ENCODE results near the gene ZNF491. TPM values are rescaled to one million over a fixed set of nuclear protein-coding genes. Genes with fewer than 3 reads are reported as not detected.
A peak's percentile ranks its signal among the peaks of the same experiment; 100 is the strongest.
"Not testable (repeated sequence)": the region's sequence is repeated elsewhere in the genome, so short reads cannot be mapped to it uniquely, and the experiment has no call there.

Gene ZNF491
- 0.94 TPM for total RNA-seq

- Histone ChIP-seq H3K27me3 (ENCODE audit: insufficient read depth, low read length) (no peaks in the 10 kb centered on the region), H3K4me3 (ENCODE audit: low read length) (peak within 1 kb of the TSS; percentile 65), H3K4me1 (ENCODE audit: insufficient read depth, low read length) (peaks cover 22% of the 10 kb centered on the region), H3K9me3 (ENCODE audit: low read depth, low read length) (no peaks in the 10 kb centered on the region)
These were observed at the start of gene ZNF491 for GRCh38 chr19:11798391-11799330. Gene ZNF491, plus strand, starts transcription at chr19:11798523. Its CDS starts 7,431 bp downstream, at chr19:11805954.

GRCh38 chr19:11749751-11750150 is 48.6 kb upstream of the ZNF491 start:
- peaks cover 32% of the 10 kb centered on the region for H3K9me3 ChIP-seq (ENCODE audit: low read depth, low read length)
- H3K4me1 ChIP-seq (ENCODE audit: insufficient read depth, low read length) = no peaks in the 10 kb centered on the region
- H3K4me3 ChIP-seq (ENCODE audit: low read length) = no peak overlapping the region
- peaks cover 5% of the 10 kb centered on the region for H3K27me3 ChIP-seq (ENCODE audit: insufficient read depth, low read length)

- Histone ChIP-seq H3K27me3 (ENCODE audit: insufficient read depth, low read length) (peaks cover 8% of the 10 kb centered on the region), H3K9me3 (ENCODE audit: low read depth, low read length) (peaks cover 47% of the 10 kb centered on the region), H3K4me1 (ENCODE audit: insufficient read depth, low read length) (no peaks in the 10 kb centered on the region), H3K4me3 (ENCODE audit: low read length) (no peak overlapping the region)
These were observed 46.0 kb upstream of the ZNF491 start for GRCh38 chr19:11752244-11752736.

GRCh38 chr19:11754663-11755062 is 43.7 kb upstream of the ZNF491 start:
- Histone ChIP-seq H3K9me3 (ENCODE audit: low read depth, low read length) (peaks cover 39% of the 10 kb centered on the region), H3K4me3 (ENCODE audit: low read length) (no peak overlapping the region), H3K27me3 (ENCODE audit: insufficient read depth, low read length) (peaks cover 8% of the 10 kb centered on the region), H3K4me1 (ENCODE audit: insufficient read depth, low read length) (no peaks in the 10 kb centered on the region)

GRCh38 chr19:11756965-11757364 is 41.4 kb upstream of the ZNF491 start:
- Histone ChIP-seq H3K9me3 (ENCODE audit: low read depth, low read length) (peaks cover 26% of the 10 kb centered on the region), H3K4me1 (ENCODE audit: insufficient read depth, low read length) (no peaks in the 10 kb centered on the region), H3K27me3 (ENCODE audit: insufficient read depth, low read length) (peaks cover 5% of the 10 kb centered on the region), H3K4me3 (ENCODE audit: low read length) (no peak overlapping the region)

GRCh38 chr19:11759805-11760204 is 38.5 kb upstream of the ZNF491 start:
- Histone ChIP-seq H3K4me3 (ENCODE audit: low read length) (no peak overlapping the region), H3K27me3 (ENCODE audit: insufficient read depth, low read length) (peaks cover 3% of the 10 kb centered on the region), H3K9me3 (ENCODE audit: low read depth, low read length) (peaks cover 25% of the 10 kb centered on the region), H3K4me1 (ENCODE audit: insufficient read depth, low read length) (no peaks in the 10 kb centered on the region)

GRCh38 chr19:11763117-11763516 is 35.2 kb upstream of the ZNF491 start:
- H3K27me3 ChIP-seq (ENCODE audit: insufficient read depth, low read length) = no peaks in the 10 kb centered on the region
- H3K9me3 ChIP-seq (ENCODE audit: low read depth, low read length) = peaks cover 5% of the 10 kb centered on the region
- peaks cover 13% of the 10 kb centered on the region for H3K4me1 ChIP-seq (ENCODE audit: insufficient read depth, low read length)
- no peak overlapping the region for H3K4me3 ChIP-seq (ENCODE audit: low read length)

- peaks cover 18% of the 10 kb centered on the region for H3K4me1 ChIP-seq (ENCODE audit: insufficient read depth, low read length)
- H3K27me3 ChIP-seq (ENCODE audit: insufficient read depth, low read length) = no peaks in the 10 kb centered on the region
- H3K4me3 ChIP-seq (ENCODE audit: low read length) = no peak overlapping the region
- peaks cover 5% of the 10 kb centered on the region for H3K9me3 ChIP-seq (ENCODE audit: low read depth, low read length)
These were observed 34.7 kb upstream of the ZNF491 start for GRCh38 chr19:11763611-11764010.

- H3K4me3 ChIP-seq (ENCODE audit: low read length) = peak within 1 kb of the TSS; percentile 86
- no peaks in the 10 kb centered on the region for H3K27me3 ChIP-seq (ENCODE audit: insufficient read depth, low read length)
- peaks cover 11% of the 10 kb centered on the region for H3K9me3 ChIP-seq (ENCODE audit: low read depth, low read length)
- H3K4me1 ChIP-seq (ENCODE audit: insufficient read depth, low read length) = peaks cover 18% of the 10 kb centered on the region
These were observed 31.4 kb upstream of the ZNF491 start, which contains the start of gene ZNF441 for GRCh38 chr19:11766597-11767591. Gene ZNF441, plus strand, starts transcription at chr19:11767000. Its CDS starts 194 bp downstream, at chr19:11767194.

GRCh38 chr19:11767633-11768133 is 30.6 kb upstream of the ZNF491 start:
- H3K4me3 ChIP-seq (ENCODE audit: low read length) = peak overlapping the region; percentile 86
- peaks cover 18% of the 10 kb centered on the region for H3K4me1 ChIP-seq (ENCODE audit: insufficient read depth, low read length)
- peaks cover 15% of the 10 kb centered on the region for H3K9me3 ChIP-seq (ENCODE audit: low read depth, low read length)
- no peaks in the 10 kb centered on the region for H3K27me3 ChIP-seq (ENCODE audit: insufficient read depth, low read length)

GRCh38 chr19:11769995-11770394 is 28.3 kb upstream of the ZNF491 start:
- no peak overlapping the region for H3K4me3 ChIP-seq (ENCODE audit: low read length)
- no peaks in the 10 kb centered on the region for H3K27me3 ChIP-seq (ENCODE audit: insufficient read depth, low read length)
- peaks cover 18% of the 10 kb centered on the region for H3K4me1 ChIP-seq (ENCODE audit: insufficient read depth, low read length)
- peaks cover 31% of the 10 kb centered on the region for H3K9me3 ChIP-seq (ENCODE audit: low read depth, low read length)

GRCh38 chr19:11771520-11771919 is 26.8 kb upstream of the ZNF491 start:
- Histone ChIP-seq H3K9me3 (ENCODE audit: low read depth, low read length) (peaks cover 41% of the 10 kb centered on the region), H3K4me1 (ENCODE audit: insufficient read depth, low read length) (peaks cover 13% of the 10 kb centered on the region)
- not testable (repeated sequence) for H3K4me3 ChIP-seq (ENCODE audit: low read length); H3K27me3 ChIP-seq (ENCODE audit: insufficient read depth, low read length)

GRCh38 chr19:11776669-11777068 is 21.7 kb upstream of the ZNF491 start:
- not testable (repeated sequence) for H3K4me1 ChIP-seq (ENCODE audit: insufficient read depth, low read length)

GRCh38 chr19:11780431-11781020 is 17.8 kb upstream of the ZNF491 start:
- no peaks in the 10 kb centered on the region for H3K4me1 ChIP-seq (ENCODE audit: insufficient read depth, low read length)
- no peaks in the 10 kb centered on the region for H3K27me3 ChIP-seq (ENCODE audit: insufficient read depth, low read length)
- peaks cover 79% of the 10 kb centered on the region for H3K9me3 ChIP-seq (ENCODE audit: low read depth, low read length)
- no peak overlapping the region for H3K4me3 ChIP-seq (ENCODE audit: low read length)

More at GRCh38 chr19:11776669-11777068, 21.7 kb upstream of the ZNF491 start:
- H3K9me3 ChIP-seq (ENCODE audit: low read depth, low read length) = peaks cover 76% of the 10 kb centered on the region
- H3K27me3 ChIP-seq (ENCODE audit: insufficient read depth, low read length); H3K4me3 ChIP-seq (ENCODE audit: low read length): not testable (repeated sequence)
